PC-9 (cell line): ENCODE measurements around the gene PPP1CA. TPM values are rescaled to one million over a fixed set of nuclear protein-coding genes. Genes with fewer than 3 reads are reported as not detected.

Source experiments
- BruUV-seq: library from RNA; stranded (reverse); fragments of 400-500 nt; replicated peaks from 2 replicates; lab custom pipeline; 2021; lab: Mats Ljungman, UMichigan
- CTCF ChIA-PET: fragments of 300-600 bp; sonication (Branson Sonifier 250); formaldehyde crosslinking; loops from one replicate; lab custom pipeline; 2022; ENCODE audit warnings: antibody characterized with exemption; lab: Charles Lee
- POLR2A ChIA-PET: fragments of 300-600 bp; sonication (Branson Sonifier 250); formaldehyde crosslinking; loops from one replicate; lab custom pipeline; 2022; ENCODE audit warnings: antibody characterized with exemption; ENCODE audit not compliant: unreplicated experiment; lab: Charles Lee
- DNase-seq, 2 experiments: peaks; one replicate each; pipeline versions ENCODE4 v3.0.0 to v3.0.0-alpha.2; 2015 to 2022; ENCODE audit warnings: mixed read lengths in 1 of 2
- H2AFZ ChIP-seq: fragments of 200-600 bp; sonication (generic); 2 replicates; pipeline ENCODE4 v1.8.1; 2017; ENCODE audit warnings: antibody characterized with exemption
- H3F3A ChIP-seq: fragments of 200-600 bp; sonication (generic); 2 replicates; pipeline ENCODE4 v1.8.1; 2017; ENCODE audit warnings: antibody characterized with exemption, mild to moderate bottlenecking, low read depth; ENCODE audit not compliant: insufficient read depth
- H3K27ac ChIP-seq: fragments of 200-600 bp; sonication (generic); 2 replicates; pipeline ENCODE4 v1.6.1; 2016; ENCODE audit warnings: mixed run types
- H3K27me3 ChIP-seq: fragments of 200-600 bp; sonication (generic); 2 replicates; pipeline ENCODE4 v1.6.1; 2016; ENCODE audit warnings: low read depth, mixed run types; ENCODE audit not compliant: insufficient read depth
- H3K36me3 ChIP-seq: fragments of 200-600 bp; sonication (generic); 2 replicates; pipeline ENCODE4 v1.6.1; 2016; ENCODE audit warnings: low read depth, mixed run types
- H3K4me1 ChIP-seq: fragments of 200-600 bp; sonication (generic); replicated peaks from 2 replicates; pipeline ENCODE4 v1.6.1; 2016; ENCODE audit warnings: mixed run types; ENCODE audit not compliant: insufficient read depth
- H3K4me2 ChIP-seq: fragments of 200-600 bp; sonication (generic); 2 replicates; pipeline ENCODE4 v1.6.1; 2017; ENCODE audit warnings: mixed run types
- H3K4me3 ChIP-seq: fragments of 200-600 bp; sonication (generic); 2 replicates; pipeline ENCODE4 v1.6.1; 2016; ENCODE audit warnings: mixed run types
- H3K79me2 ChIP-seq: fragments of 200-600 bp; sonication (generic); 2 replicates; pipeline ENCODE4 v1.6.1; 2017; ENCODE audit warnings: low read depth, mixed run types
- H3K9me2 ChIP-seq: fragments of 200-600 bp; sonication (generic); 2 replicates; pipeline ENCODE4 v1.8.1; 2017; ENCODE audit warnings: mild to moderate bottlenecking; ENCODE audit not compliant: insufficient read depth
- H3K9me3 ChIP-seq: fragments of 200-600 bp; sonication (generic); 2 replicates; pipeline ENCODE4 v1.8.1; 2016; ENCODE audit warnings: low read depth; ENCODE audit not compliant: insufficient read depth
- H4K20me1 ChIP-seq: fragments of 200-600 bp; sonication (generic); 2 replicates; pipeline ENCODE4 v1.8.1; 2017; ENCODE audit not compliant: insufficient read depth
- EZH2 ChIP-seq: fragments of 200-600 bp; sonication (generic); IDR thresholded peaks from 2 replicates; pipeline ENCODE4 v1.8.0; 2017; ENCODE audit warnings: antibody characterized with exemption, low read depth
- intact Hi-C: fragments of 100-400 bp; cut with micrococcal nuclease; formaldehyde crosslinking; loops from one replicate; pipeline ENCODE4 v1.10.0; 2022; ENCODE audit not compliant: unreplicated experiment
- total RNA-seq: library from RNA; stranded (reverse); gene quantifications from 2 replicates; pipeline ENCODE4 v1.2.3, GENCODE V29; 2021
- TF ChIP-seq, protein P1 (sequence below): fragments of 200-600 bp; sonication (generic); conservative IDR thresholded peaks from 2 replicates; pipeline ENCODE4 v1.6.1; 2017; ENCODE audit warnings: mixed run types, antibody characterized with exemption, mild to moderate bottlenecking, moderate library complexity

The PPP1CA gene
- total RNA-seq, 1 experiment from 2014 or later = 306 TPM

DNA sequence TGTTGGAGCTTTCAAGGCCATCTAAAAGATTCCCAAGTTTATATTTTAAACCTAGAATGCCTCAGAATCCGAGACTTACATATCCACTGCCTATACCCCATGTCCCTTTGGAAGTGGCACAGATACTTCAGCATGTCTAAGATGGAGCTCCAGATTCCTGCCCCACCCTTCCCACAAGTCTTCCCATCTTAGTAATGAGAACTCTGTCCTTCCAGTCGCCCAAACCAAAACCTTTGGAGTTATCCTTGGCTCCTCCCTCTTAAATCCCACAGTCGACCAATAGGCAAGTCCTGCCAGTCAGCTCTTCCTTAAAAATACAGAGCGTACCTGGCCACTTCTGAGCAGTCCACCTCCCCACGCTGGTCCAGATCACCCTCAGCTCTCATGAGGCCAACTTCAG lies 52.6 kb downstream of the PPP1CA start:
- H3F3A ChIP-seq = peaks cover 64% of the 10 kb centered on the region
- 0 out of 2 replicates have a peak overlapping the region, but pooled peaks have one; percentile 6 for H3K27ac ChIP-seq
- no peak for DNase-seq
- CTCF ChIA-PET = interaction anchor here (0.6 kb wide), 1 partner anchor 9 kb away, joined by 4 read pairs; no protein-coding TSS in a partner anchor
- no peaks in the 10 kb centered on the region for H4K20me1 ChIP-seq
- no peak overlapping the region for H3K4me2 ChIP-seq
- no peak overlapping the region for H2AFZ ChIP-seq
- no peak overlapping the region for H3K4me3 ChIP-seq
- POLR2A ChIA-PET = no interaction called here
- H3K9me2 ChIP-seq = no peaks in the 10 kb centered on the region
- H3K36me3 ChIP-seq = no peaks in the 10 kb centered on the region
- no TSS peak for BruUV-seq
- H3K27me3 ChIP-seq = no peaks in the 10 kb centered on the region
- H3K4me1 ChIP-seq = peaks cover 67% of the 10 kb centered on the region
- TF ChIP-seq, protein P1, sequence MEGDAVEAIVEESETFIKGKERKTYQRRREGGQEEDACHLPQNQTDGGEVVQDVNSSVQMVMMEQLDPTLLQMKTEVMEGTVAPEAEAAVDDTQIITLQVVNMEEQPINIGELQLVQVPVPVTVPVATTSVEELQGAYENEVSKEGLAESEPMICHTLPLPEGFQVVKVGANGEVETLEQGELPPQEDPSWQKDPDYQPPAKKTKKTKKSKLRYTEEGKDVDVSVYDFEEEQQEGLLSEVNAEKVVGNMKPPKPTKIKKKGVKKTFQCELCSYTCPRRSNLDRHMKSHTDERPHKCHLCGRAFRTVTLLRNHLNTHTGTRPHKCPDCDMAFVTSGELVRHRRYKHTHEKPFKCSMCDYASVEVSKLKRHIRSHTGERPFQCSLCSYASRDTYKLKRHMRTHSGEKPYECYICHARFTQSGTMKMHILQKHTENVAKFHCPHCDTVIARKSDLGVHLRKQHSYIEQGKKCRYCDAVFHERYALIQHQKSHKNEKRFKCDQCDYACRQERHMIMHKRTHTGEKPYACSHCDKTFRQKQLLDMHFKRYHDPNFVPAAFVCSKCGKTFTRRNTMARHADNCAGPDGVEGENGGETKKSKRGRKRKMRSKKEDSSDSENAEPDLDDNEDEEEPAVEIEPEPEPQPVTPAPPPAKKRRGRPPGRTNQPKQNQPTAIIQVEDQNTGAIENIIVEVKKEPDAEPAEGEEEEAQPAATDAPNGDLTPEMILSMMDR = no peak
- TF ChIP-seq EZH2 = no peak
- H3K9me3 ChIP-seq = no peaks in the 10 kb centered on the region
- intact Hi-C loops = no loop called here
- peaks cover 37% of the 10 kb centered on the region for H3K79me2 ChIP-seq

Other genes starting within 250 kb of the PPP1CA start
- 76.7 and 102 TPM in 2 replicates for gene GRK2, start 135.4 kb downstream of the PPP1CA start, total RNA-seq
- 79.6 and 93.2 TPM in 2 replicates for gene ANKRD13D, start 112.6 kb downstream of the PPP1CA start, total RNA-seq
- gene SSH3, start 98.3 kb downstream of the PPP1CA start, total RNA-seq = 97.8 and 124 TPM in 2 replicates
- 67.1 and 83.7 TPM in 2 replicates for gene POLD4, start 48.3 kb downstream of the PPP1CA start, total RNA-seq
- 15.9 and 17.0 TPM in 2 replicates for gene CLCF1, start 28.3 kb downstream of the PPP1CA start, total RNA-seq
- 62.8 and 79.8 TPM in 2 replicates for gene RAD9A, start 9.9 kb downstream of the PPP1CA start, total RNA-seq
- 0.58 TPM in 1 of 2 replicates, not detected in the other for gene TBC1D10C, start 2.2 kb upstream of the PPP1CA start, total RNA-seq
- gene CARNS1, start 13.8 kb upstream of the PPP1CA start, total RNA-seq = 0.15 and 0.35 TPM in 2 replicates
- gene RPS6KB2, start 26.6 kb upstream of the PPP1CA start, total RNA-seq = 52.0 and 54.0 TPM in 2 replicates
- 1.2 and 1.3 TPM in 2 replicates for gene PTPRCAP, start 35.8 kb upstream of the PPP1CA start, total RNA-seq
- gene CORO1B, start 41.6 kb upstream of the PPP1CA start, total RNA-seq = 129 and 161 TPM in 2 replicates
- not detected in 2 replicates for gene GPR152, start 50.9 kb upstream of the PPP1CA start, total RNA-seq
- 2.0 and 2.5 TPM in 2 replicates for gene CABP4, start 53.5 kb upstream of the PPP1CA start, total RNA-seq
- 85.7 and 125 TPM in 2 replicates for gene TMEM134, start 67.4 kb upstream of the PPP1CA start, total RNA-seq
- 95.3 and 125 TPM in 2 replicates for gene AIP, start 81.2 kb upstream of the PPP1CA start, total RNA-seq
- gene PITPNM1, start 103.5 kb upstream of the PPP1CA start, total RNA-seq = 84.0 and 116 TPM in 2 replicates
- 80.0 and 89.3 TPM in 2 replicates for gene CDK2AP2, start 106.3 kb upstream of the PPP1CA start, total RNA-seq
- gene CABP2, start 121.6 kb upstream of the PPP1CA start, total RNA-seq = not detected in 2 replicates
- gene GSTP1, start 182.0 kb upstream of the PPP1CA start, total RNA-seq = 2,063 and 2,645 TPM in 2 replicates
- gene NDUFV1, start 205.1 kb upstream of the PPP1CA start, total RNA-seq = 321 and 463 TPM in 2 replicates
- gene NUDT8, start 228.1 kb upstream of the PPP1CA start, total RNA-seq = 25.5 and 33.3 TPM in 2 replicates
- not detected in 2 replicates for gene TBX10, start 237.9 kb upstream of the PPP1CA start, total RNA-seq
- 0.81 TPM in 1 of 2 replicates, not detected in the other for gene ACY3, start 248.9 kb upstream of the PPP1CA start, total RNA-seq